GM19372 (cell line): Measurements from ENCODE around the gene CDCA4.

Source experiments
- ATAC-seq: cut with Tn5 transposase; IDR thresholded peaks from one replicate; pipeline ENCODE4 v1.9.1; 2021; ENCODE audit warnings: mild to moderate bottlenecking, low read depth, moderate library complexity; ENCODE audit not compliant: unreplicated experiment

Gene CDCA4

GRCh38 chr14:104996032-104996431 lies 24.9 kb downstream of the CDCA4 start:
- ATAC-seq, result no peak

- ATAC-seq, result no peak
These were observed 25.9 kb downstream of the CDCA4 start for GRCh38 chr14:104994978-104995377.

- ATAC-seq, result no peak
These were observed 26.9 kb downstream of the CDCA4 start for GRCh38 chr14:104993808-104994591.

GRCh38 chr14:104993306-104993705 lies 27.6 kb downstream of the CDCA4 start:
- ATAC-seq, result no peak

- ATAC-seq, result no peak
These were observed 28.4 kb downstream of the CDCA4 start for GRCh38 chr14:104992501-104992900.

- no peak for ATAC-seq
These were observed 29.0 kb downstream of the CDCA4 start for GRCh38 chr14:104991896-104992230.

- ATAC-seq, result no peak
These were observed 31.0 kb downstream of the CDCA4 start for GRCh38 chr14:104989951-104990303.

GRCh38 chr14:104989236-104989950 lies 31.5 kb downstream of the CDCA4 start:
- no peak for ATAC-seq

- no peak for ATAC-seq
These were observed 34.3 kb downstream of the CDCA4 start for GRCh38 chr14:104986487-104987164.

- ATAC-seq, result peak; percentile 97
These were observed 35.0 kb downstream of the CDCA4 start, which contains the start of gene CLBA1 for GRCh38 chr14:104985675-104986486. Gene CLBA1, plus strand, starts transcription at chr14:104985788. Its CDS starts 644 bp downstream, at chr14:104986432.

GRCh38 chr14:104984056-104984894 lies 36.6 kb downstream of the CDCA4 start:
- ATAC-seq, result no peak

GRCh38 chr14:104983231-104983721 lies 37.6 kb downstream of the CDCA4 start:
- ATAC-seq, result no peak

- no peak for ATAC-seq
These were observed 38.2 kb downstream of the CDCA4 start for GRCh38 chr14:104982548-104983230.

GRCh38 chr14:104981699-104982541 lies 39.0 kb downstream of the CDCA4 start:
- no peak for ATAC-seq

- ATAC-seq, result no peak
These were observed 40.0 kb downstream of the CDCA4 start for GRCh38 chr14:104980611-104981531.

- ATAC-seq, result no peak
These were observed 40.9 kb downstream of the CDCA4 start for GRCh38 chr14:104979758-104980610.
